Ovary (tissue), 9 donors: Measurements from ENCODE around the gene ENPP7. TPM values are rescaled to one million over a fixed set of nuclear protein-coding genes. Genes with fewer than 3 reads are reported as not detected.

Experiments
- DNase-seq, 5 donors: peaks; one replicate each; pipeline ENCODE4 v3.0.0-alpha.2; 2019 to 2020
- H3K27ac ChIP-seq, 2 donors: fragments of 200-600 bp; one replicate each; pipeline versions ENCODE4 v1.5.1 to v1.8.0; 2019 to 2022
- H3K27me3 ChIP-seq: fragments of 200-600 bp; one replicate; pipeline ENCODE4 v1.8.0; 2022
- H3K36me3 ChIP-seq: fragments of 200-600 bp; sonication (generic); one replicate; pipeline ENCODE4 v1.5.1; 2019
- H3K4me1 ChIP-seq: one replicate; pipeline ENCODE4 v1.8.1; 2013; ENCODE audit warnings: mild to moderate bottlenecking, moderate library complexity; ENCODE audit not compliant: insufficient read depth
- H3K4me3 ChIP-seq: fragments of 200-600 bp; sonication (generic); one replicate; pipeline ENCODE4 v1.5.1; 2017
- H3K9me3 ChIP-seq, 2 donors: fragments of 200-600 bp in 1 of 2; sonication (generic) in 1 of 2; one replicate each; pipeline versions ENCODE4 v1.5.1 to v1.8.1; 2013 to 2019; ENCODE audit warnings: mild to moderate bottlenecking in 1 of 2, moderate library complexity in 1 of 2
- CTCF ChIP-seq, 3 donors: fragments of 450-650 bp in 2 of 3; fragments of 200-600 bp in 1 of 3; IDR thresholded peaks; one replicate each; pipeline versions ENCODE4 v1.5.1 to v1.8.0; 2016 to 2022; ENCODE audit warnings: antibody characterized with exemption in 3 of 3, mild to moderate bottlenecking in 1 of 3
- EP300 ChIP-seq: sonication (generic); formaldehyde crosslinking; IDR thresholded peaks from one replicate; pipeline ENCODE4 v1.6.1; 2017; ENCODE audit warnings: antibody characterized with exemption
- POLR2A ChIP-seq: fragments of 450-650 bp; IDR thresholded peaks from one replicate; pipeline ENCODE4 v1.6.1; 2017; ENCODE audit warnings: antibody characterized with exemption, mild to moderate bottlenecking, moderate library complexity
- WGBS, 3 donors: extraction: QIAGEN DNeasy Blood & Tissue Kit in 1 of 3; methylation state at CpG; one replicate each; pipeline versions ENCODE4 v1.1.5 to v1.1.7; 2013 to 2017; 5-methylcytosine and 5-hydroxymethylcytosine counted together
- intact Hi-C, 4 donors: fragments of 100-400 bp; cut with DNase I; formaldehyde crosslinking; loops; one replicate each; pipeline versions ENCODE4 v1.11.0 to v1.15.1; 2022 to 2023
- polyA plus RNA-seq, 2 donors: library from polyadenylated mRNA; stranded (reverse); fragments of 200-250 nt in 1 of 2; fragments of 350-450 nt in 1 of 2; fragmentation: Illumina TruSeq in 1 of 2; extraction: RNeasy Lipid Tissue Mini Kit (QIAGEN cat#74804) in 1 of 2; gene quantifications; one replicate each; pipeline ENCODE4 v1.2.3, GENCODE V29; 2013 to 2014
- total RNA-seq, 7 donors: library from RNA; depleted of rRNA in 2 of 7; stranded (reverse); fragments of >200 nt in 2 of 7; fragmentation: NEBNext Ultra II Directional in 3 of 7; extraction: Animal tissue kit (Norgen Biotek cat#: 25700) in 3 of 7; gene quantifications; one replicate each; pipeline versions ENCODE4 v1.1.0 to v1.2.4, GENCODE V29; 2016 to 2023
- donor health status: DM: no; HTN: no; CAD: no; lungs with moderate emphysema.
- donor health status: DM: no; HTN: no; CAD: no.
- donor health status: Bipolar disorder and iron deficiency.
- donor health status: DM: yes; HTN: yes; CAD: no.
- donor health status: DM: no; HTN: no; CAD: no.
- donor health status: DM: yes; HTN: yes; CAD: no.

Gene ENPP7
- total and polyA plus RNA-seq, 9 donors: not detected

DNA sequence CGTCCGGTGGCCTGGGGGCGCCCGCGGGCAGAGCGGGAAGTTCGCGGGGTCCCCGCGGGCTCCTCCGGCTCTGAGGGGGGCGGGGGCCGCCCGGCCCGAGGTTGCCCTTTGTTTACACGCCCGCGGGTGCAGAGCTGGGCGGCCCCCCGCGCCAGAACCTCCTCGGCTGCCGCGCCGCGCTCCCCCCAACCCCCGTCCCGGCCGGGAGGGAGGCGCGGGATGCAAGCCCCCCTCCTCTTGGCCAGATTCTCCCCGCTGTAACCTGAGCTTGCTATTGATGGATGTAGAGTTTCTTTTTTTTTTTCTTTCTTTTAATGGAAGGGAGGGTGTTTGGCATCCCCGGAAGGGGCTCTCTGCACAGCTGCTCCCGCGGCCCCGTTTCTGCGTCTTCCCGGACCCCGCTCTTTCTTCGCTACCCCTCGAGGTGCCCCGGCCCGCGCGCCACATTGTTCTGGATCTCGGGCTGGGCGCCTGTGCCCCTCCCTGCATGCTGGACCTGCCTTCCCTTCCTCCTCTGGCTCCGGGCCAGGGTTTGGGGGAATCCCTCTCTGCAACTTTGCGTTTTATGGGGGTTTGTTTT is 47.9 kb downstream of the ENPP7 start:
- Histone ChIP-seq H3K27me3 (no peaks in the 10 kb centered on the region), H3K4me1 (no peaks in the 10 kb centered on the region), H3K9me3 (no peaks in the 10 kb centered on the region), H3K4me3 (peak overlapping the region; percentile 43), H3K27ac (peak overlapping the region; percentile 4 to 20), H3K36me3 (no peaks in the 10 kb centered on the region)
- intact Hi-C loops: no loop called here
- TF ChIP-seq POLR2A: no peak
- no peak for TF ChIP-seq EP300
- TF ChIP-seq CTCF (IDR thresholded peaks at IDR 0.05): no peak
- peak; percentile 59 to 78 (median 70) for DNase-seq
- 1 to 2% (median 2%) methylated on average over 43 to 49 of the region's 49 CpGs for WGBS, 3 donors

DNA sequence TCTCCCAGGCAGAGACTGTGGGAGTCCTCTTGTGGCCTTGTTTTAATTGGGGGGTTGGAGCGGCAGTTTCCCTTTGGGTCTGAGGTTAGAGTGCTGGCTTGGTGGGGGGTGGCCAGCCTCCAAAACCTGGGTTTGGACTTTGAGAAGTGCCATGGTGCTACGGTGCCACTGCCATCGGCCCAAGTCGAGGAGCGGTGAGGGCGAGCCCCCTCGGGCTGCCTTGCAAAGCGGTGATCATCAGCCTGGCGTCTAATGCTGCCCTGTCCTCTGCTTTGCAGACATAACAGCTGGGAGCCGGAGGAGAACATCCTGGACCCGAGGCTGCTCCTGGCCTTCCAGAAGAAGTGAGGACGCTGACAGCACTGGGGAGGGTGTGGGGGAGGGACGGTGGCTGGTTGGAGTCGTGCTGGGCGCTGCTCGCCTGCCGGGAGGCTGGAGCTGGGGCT is 48.4 kb downstream of the ENPP7 start:
- Histone ChIP-seq H3K27me3 (no peaks in the 10 kb centered on the region), H3K27ac (peak overlapping the region in 1 of 2 donors; percentile 4), H3K4me1 (no peaks in the 10 kb centered on the region), H3K4me3 (no peak overlapping the region), H3K9me3 (no peaks in the 10 kb centered on the region), H3K36me3 (no peaks in the 10 kb centered on the region)
- 18 to 25% (median 18%) methylated on average over 17 of the region's 17 CpGs for WGBS, 3 donors
- TF ChIP-seq CTCF (IDR thresholded peaks at IDR 0.05): no peak
- no peak for TF ChIP-seq EP300
- no peak for TF ChIP-seq POLR2A
- peak in 3 of 5 donors; percentile 38 to 65 (median 54) for DNase-seq
- intact Hi-C loops: no loop called here

DNA sequence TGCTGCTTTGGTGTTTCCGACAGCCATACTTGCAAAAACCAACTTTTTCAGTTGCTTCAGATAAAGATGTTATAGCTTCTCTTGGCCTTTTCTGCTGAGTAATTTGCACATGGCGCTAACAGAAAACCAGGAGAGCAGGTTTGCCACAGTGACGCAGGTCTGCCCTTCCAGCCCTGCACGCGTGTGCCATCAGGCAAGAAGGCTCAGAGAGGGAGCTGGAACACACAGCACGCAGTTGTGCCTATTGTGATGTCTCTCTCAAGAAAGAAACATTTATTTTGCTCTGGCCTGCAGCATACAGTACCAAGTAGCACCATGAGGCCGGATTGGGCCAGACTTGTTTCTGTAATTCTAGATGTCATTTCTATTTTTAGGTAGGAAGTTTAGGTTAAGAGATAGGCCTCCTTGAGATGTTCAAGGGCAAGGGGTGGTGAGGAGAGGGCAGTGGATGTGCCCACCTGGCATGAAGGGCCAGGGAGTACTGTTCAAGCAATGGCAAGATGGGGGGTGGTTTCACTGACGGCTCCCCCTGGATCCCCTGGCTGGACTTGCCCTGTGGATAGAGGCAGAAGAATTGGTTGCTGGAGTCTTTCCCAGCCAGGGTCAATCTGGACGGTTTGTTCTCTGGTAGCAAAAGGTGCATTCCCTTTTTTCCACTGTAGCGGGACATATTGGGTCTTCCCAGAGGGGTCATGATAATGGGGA is 49.1 kb downstream of the ENPP7 start:
- H3K27me3 ChIP-seq: no peaks in the 10 kb centered on the region
- no peak overlapping the region for H3K27ac ChIP-seq
- intact Hi-C loops: loop anchor here in 1 of 4 donors (10.0 kb wide), 1 partner anchor 135 kb away; no protein-coding TSS in a partner anchor
- H3K9me3 ChIP-seq: no peaks in the 10 kb centered on the region
- WGBS, 3 donors: 86 to 92% (median 87%) methylated on average over 10 of the region's 10 CpGs
- no peak overlapping the region for H3K4me3 ChIP-seq
- peak in 1 of 5 donors; percentile 30 for DNase-seq
- H3K36me3 ChIP-seq: no peaks in the 10 kb centered on the region
- TF ChIP-seq POLR2A (no peak), CTCF (IDR thresholded peaks at IDR 0.05) (no peak), EP300 (no peak)
- no peaks in the 10 kb centered on the region for H3K4me1 ChIP-seq

DNA sequence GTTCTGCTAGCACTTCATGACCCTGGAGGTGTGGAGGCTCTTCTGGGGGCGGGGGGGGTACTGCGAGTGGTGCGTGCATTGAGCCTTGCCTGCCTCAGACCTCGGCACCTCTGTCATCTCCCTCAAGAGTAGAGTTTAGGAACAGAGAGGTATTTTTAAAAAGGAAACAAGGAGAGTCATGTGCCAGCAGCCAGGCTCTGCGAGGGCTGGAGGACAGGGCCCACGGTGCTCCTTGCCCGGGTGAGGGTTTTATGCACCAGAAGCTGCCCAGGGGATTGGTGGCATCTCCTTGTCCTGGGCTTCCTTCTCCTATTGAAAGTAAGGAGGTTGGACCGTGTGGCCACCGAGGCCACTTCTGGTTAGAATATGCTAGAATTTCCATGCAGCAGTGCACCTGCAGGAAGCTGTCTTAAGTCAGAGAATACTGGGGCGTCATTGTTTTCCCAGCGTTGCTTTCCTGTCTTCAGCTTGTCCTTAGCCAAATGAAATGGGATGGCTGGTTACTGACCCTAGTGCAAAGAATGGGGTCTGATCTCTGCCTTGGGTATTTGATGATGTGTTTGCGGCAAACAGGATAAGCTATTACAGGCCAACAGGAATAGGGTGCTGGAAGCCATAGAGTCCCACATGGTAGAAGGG is 50.4 kb downstream of the ENPP7 start:
- peak in 1 of 5 donors; percentile 26 for DNase-seq
- no peaks in the 10 kb centered on the region for H3K9me3 ChIP-seq
- no peak overlapping the region for H3K27ac ChIP-seq
- no peaks in the 10 kb centered on the region for H3K36me3 ChIP-seq
- intact Hi-C loops: loop anchor here in 1 of 4 donors (10.0 kb wide), 1 partner anchor 134 kb away; no protein-coding TSS in a partner anchor
- H3K27me3 ChIP-seq: no peaks in the 10 kb centered on the region
- TF ChIP-seq EP300: no peak
- TF ChIP-seq CTCF (IDR thresholded peaks at IDR 0.05): no peak
- TF ChIP-seq POLR2A: no peak
- WGBS, 3 donors: 84 to 91% (median 88%) methylated on average over 12 of the region's 12 CpGs
- no peaks in the 10 kb centered on the region for H3K4me1 ChIP-seq
- no peak overlapping the region for H3K4me3 ChIP-seq
